ENCODE results near the gene BMPR2.

DNA sequence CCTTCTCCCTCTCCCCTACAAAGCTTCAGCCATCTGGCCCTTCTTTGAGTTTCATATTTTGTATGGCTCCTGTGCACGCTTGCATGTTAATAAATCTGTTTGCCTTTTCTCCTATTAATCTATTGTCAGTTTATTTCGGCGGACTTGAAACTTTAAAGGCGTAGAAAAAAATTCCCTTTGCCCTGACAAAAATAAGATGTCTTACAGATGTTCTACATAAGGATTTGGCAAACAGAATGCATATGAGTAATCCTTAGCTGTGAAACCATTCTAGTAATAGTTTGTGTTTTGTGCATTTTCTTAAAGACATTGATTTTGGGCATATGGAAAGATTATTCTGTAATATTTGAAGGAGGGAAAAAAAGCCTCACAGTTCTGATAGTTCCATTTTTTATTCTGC is 15.0 kb upstream of the BMPR2 start:
- TF ChIP-seq POLR2A (IDR thresholded peaks at IDR 0.05) (no peak), CTCF (IDR thresholded peaks at IDR 0.05) (no peak), EP300 (IDR thresholded peaks at IDR 0.05) (no peak), POLR2AphosphoS5 (IDR thresholded peaks at IDR 0.05) (no peak)

Measured in sigmoid colon (tissue), 4 donors.